DND-41 (cell line): ENCODE data around the gene ZFPM1.

Experiments used
- ATAC-seq: fragments of 200-7000 bp; cut with Tn5 transposase; 3 replicates; pipeline ENCODE4 v1.9.1; 2021; ENCODE audit warnings: low read depth; ENCODE audit not compliant: insufficient read depth
- DNase-seq: peaks from one replicate; pipeline ENCODE4 v3.0.0-alpha.2; 2020
- H2AFZ ChIP-seq: 2 replicates; pipeline ENCODE4 v1.6.0; 2012; ENCODE audit warnings: low read depth, low read length
- H3K27ac ChIP-seq: 2 replicates; pipeline ENCODE4 v1.5.1; 2012; ENCODE audit warnings: low read length, inconsistent platforms
- H3K27me3 ChIP-seq: fragments of 200-600 bp; sonication (generic); 2 replicates; pipeline ENCODE4 v1.6.0; 2012; ENCODE audit warnings: low read length, mild to moderate bottlenecking, inconsistent platforms; ENCODE audit not compliant: insufficient read depth, poor library complexity
- H3K36me3 ChIP-seq: 2 replicates; pipeline ENCODE4 v1.5.1; 2012; ENCODE audit warnings: low read length, inconsistent platforms; ENCODE audit not compliant: insufficient read depth
- H3K4me1 ChIP-seq: 2 replicates; pipeline ENCODE4 v1.5.1; 2012; ENCODE audit warnings: mild to moderate bottlenecking, low read length; ENCODE audit not compliant: insufficient read depth
- H3K4me2 ChIP-seq: 2 replicates; pipeline ENCODE4 v1.6.0; 2012; ENCODE audit warnings: mild to moderate bottlenecking, moderate library complexity, low read length, inconsistent platforms; ENCODE audit not compliant: insufficient read depth
- H3K4me3 ChIP-seq, 2 experiments: fragments of 200-600 bp in 1 of 2; shearing (Covaris generic) in 1 of 2; 2 replicates each; pipeline ENCODE4 v1.5.1; 2012 to 2016; ENCODE audit warnings: inconsistent platforms in 2 of 2, low read length in 2 of 2, mild to moderate bottlenecking in 2 of 2, low read depth in 1 of 2, moderate library complexity in 1 of 2
- H3K79me2 ChIP-seq: 2 replicates; pipeline ENCODE4 v1.6.0; 2012; ENCODE audit warnings: low read length, inconsistent platforms; ENCODE audit not compliant: insufficient read depth
- H3K9ac ChIP-seq: 2 replicates; pipeline ENCODE4 v1.6.0; 2012; ENCODE audit warnings: low read depth, mild to moderate bottlenecking, inconsistent platforms, low read length, moderate library complexity
- H3K9me3 ChIP-seq: 2 replicates; pipeline ENCODE4 v1.5.1; 2012; ENCODE audit warnings: low read length, moderate library complexity, mild to moderate bottlenecking, inconsistent platforms; ENCODE audit not compliant: insufficient read depth, severe bottlenecking
- H4K20me1 ChIP-seq: 2 replicates; pipeline ENCODE4 v1.6.0; 2012; ENCODE audit warnings: low read length; ENCODE audit not compliant: insufficient read depth
- CTCF ChIP-seq: IDR thresholded peaks from 2 replicates; pipeline ENCODE4 v1.5.1; 2012; ENCODE audit warnings: borderline replicate concordance, low read length, moderate library complexity, mild to moderate bottlenecking; ENCODE audit not compliant: poor library complexity, severe bottlenecking; ENCODE audit errors: extremely low read depth
- EZH2 ChIP-seq: IDR thresholded peaks from 3 replicates; pipeline ENCODE4 v1.6.1; 2012; ENCODE audit warnings: borderline replicate concordance, low read depth, mild to moderate bottlenecking, moderate library complexity, low read length, inconsistent platforms; ENCODE audit not compliant: severe bottlenecking

Gene ZFPM1

DNA sequence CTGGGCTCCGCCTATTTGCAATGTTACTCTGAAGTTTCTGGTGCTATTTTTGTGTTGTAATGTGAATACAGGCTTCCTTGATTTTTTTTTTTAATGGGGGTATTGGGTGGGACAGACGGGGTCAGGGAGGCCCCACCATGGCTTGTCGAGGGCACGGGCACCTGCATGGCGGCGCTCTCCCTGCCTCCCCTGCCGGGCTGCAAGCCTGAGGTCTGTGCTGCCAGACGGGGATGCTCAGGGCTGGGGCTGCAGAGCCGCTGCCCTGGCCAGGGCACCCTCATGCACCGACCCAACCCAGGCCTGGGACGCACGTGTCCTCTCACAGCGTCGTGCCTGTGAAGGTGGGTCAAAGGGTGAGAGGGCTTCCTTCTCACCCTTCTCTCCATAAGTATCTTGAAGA is 13.0 kb upstream of the ZFPM1 start:
- ATAC-seq (no peak), DNase-seq (no peak)
- no peak overlapping the region for H3K4me3 ChIP-seq
- no peak overlapping the region for H3K27ac ChIP-seq
- H3K9ac ChIP-seq: no peak overlapping the region
- no peak overlapping the region for H3K4me2 ChIP-seq
- no peaks in the 10 kb centered on the region for H3K9me3 ChIP-seq
- H3K4me1 ChIP-seq: peaks cover 5% of the 10 kb centered on the region; the same call in 1 of the 2 replicates
- peaks cover 19% of the 10 kb centered on the region for H4K20me1 ChIP-seq
- H3K79me2 ChIP-seq: no peaks in the 10 kb centered on the region
- TF ChIP-seq EZH2 (no peak), CTCF (no peak)
- H3K27me3 ChIP-seq: no peaks in the 10 kb centered on the region
- H3K36me3 ChIP-seq: no peaks in the 10 kb centered on the region
- no peak overlapping the region for H2AFZ ChIP-seq

DNA sequence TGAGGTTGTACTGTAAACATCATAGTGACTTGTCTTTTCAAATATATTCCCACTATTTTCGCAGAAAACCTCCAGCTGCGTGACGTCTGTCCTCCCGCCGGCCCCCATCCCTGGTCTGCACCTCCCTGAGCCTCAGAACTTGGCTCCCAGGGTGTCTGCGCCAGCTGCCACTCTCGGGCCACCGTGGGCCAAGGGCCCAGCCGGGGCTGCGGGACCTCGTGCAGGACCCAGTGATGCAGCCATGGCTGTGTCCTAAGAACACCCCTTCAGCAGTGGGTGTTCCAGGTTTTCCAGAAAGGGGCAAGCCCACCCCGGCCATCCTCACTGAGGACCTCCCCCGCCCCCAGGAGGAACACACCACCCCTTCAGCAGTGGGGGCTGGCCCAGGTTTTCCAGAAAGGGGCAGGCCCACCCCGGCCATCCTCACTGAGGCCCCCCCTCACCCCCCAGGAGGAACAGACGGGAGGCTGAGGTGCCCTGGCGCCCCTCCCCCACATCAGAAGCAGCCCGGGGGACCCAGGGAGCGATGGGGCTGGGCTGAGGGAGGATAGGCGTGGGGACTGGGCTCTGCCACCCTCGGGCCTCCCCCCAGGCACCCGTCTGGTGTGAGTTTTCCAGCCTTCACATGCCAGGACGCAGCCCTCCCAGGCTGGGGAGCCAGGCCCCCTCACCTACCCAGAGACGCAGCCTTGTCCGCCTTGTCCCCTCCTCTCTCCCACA is 12.2 kb upstream of the ZFPM1 start:
- Histone ChIP-seq H3K36me3 (no peaks in the 10 kb centered on the region), H3K9ac (no peak overlapping the region), H3K4me2 (no peak overlapping the region), H4K20me1 (peaks cover 19% of the 10 kb centered on the region), H3K79me2 (no peaks in the 10 kb centered on the region), H3K4me1 (peaks cover 5% of the 10 kb centered on the region; the same call in 1 of the 2 replicates), H3K4me3 (no peak overlapping the region), H2AFZ (no peak overlapping the region), H3K27me3 (no peaks in the 10 kb centered on the region), H3K9me3 (no peaks in the 10 kb centered on the region), H3K27ac (no peak overlapping the region)
- DNase-seq (no peak), ATAC-seq (no peak)
- TF ChIP-seq EZH2 (no peak), CTCF (no peak)

DNA sequence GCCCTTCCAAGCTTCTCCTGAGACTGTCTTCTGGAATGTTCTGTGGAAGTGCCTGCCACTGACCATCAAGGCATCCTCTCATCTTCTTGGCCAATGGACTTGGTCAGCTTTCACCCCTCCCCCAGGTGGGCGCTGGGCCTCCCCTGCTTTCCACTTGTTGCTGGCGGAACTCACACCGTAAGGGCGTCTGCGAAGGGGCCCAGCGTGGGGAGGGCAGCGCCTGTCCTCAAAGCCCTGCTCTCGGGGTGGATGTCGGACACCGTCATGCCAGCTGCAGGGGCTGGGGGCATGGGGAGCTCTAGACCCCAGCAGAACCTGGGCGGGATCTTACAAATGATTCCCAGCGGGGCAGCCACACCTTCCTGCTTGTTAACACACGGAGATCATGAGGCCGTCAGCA is 11.6 kb upstream of the ZFPM1 start:
- Histone ChIP-seq H3K79me2 (no peaks in the 10 kb centered on the region), H3K4me3 (no peak overlapping the region), H3K4me1 (peaks cover 5% of the 10 kb centered on the region; the same call in 1 of the 2 replicates), H3K27me3 (no peaks in the 10 kb centered on the region), H2AFZ (no peak overlapping the region), H3K36me3 (no peaks in the 10 kb centered on the region), H3K4me2 (no peak overlapping the region), H3K9me3 (no peaks in the 10 kb centered on the region), H3K9ac (no peak overlapping the region), H4K20me1 (peaks cover 19% of the 10 kb centered on the region), H3K27ac (no peak overlapping the region)
- TF ChIP-seq CTCF (no peak), EZH2 (no peak)
- ATAC-seq: no peak
- DNase-seq: no peak
